Pons (tissue), 1 donor: ENCODE results near the gene PAPSS2.
"Not testable (repeated sequence)": the region's sequence is repeated elsewhere in the genome, so short reads cannot be mapped to it uniquely, and the experiment has no call there.

Experiments
- DNase-seq: peaks from one replicate; pipeline ENCODE4 v3.0.0-alpha.2; 2016; ENCODE audit warnings: low spot score

PAPSS2 gene

GRCh38 chr10:87659571-87660483 lies at the start of gene PAPSS2:
TSS of gene PAPSS2 (plus strand) at chr10:87659878. CDS start at chr10:87659982, 104 bp downstream.
- no peak for DNase-seq

DNA sequence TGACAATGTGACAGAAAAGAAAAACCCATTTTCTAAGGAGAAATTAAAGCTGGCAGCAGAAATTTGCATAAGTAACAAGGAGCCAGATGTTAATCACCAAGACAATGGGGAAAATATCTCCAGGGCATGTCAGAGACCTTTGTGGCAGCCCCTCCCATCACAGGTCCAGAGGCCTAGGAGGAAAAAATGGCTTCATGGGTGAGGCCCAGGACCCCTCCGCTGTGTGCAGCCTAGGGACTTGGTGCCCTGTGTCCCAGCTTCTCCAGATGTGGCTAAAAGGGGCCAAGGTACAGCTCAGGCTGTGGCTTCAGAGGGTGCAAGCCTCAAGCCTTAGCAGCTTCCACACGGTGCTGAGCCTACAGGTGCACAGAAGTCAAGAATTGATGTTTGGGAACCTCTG lies 48.3 kb upstream of the PAPSS2 start:
- DNase-seq: not testable (repeated sequence)

GRCh38 chr10:87612115-87612514 lies 47.6 kb upstream of the PAPSS2 start:
- DNase-seq: no peak

GRCh38 chr10:87613751-87614150 lies 45.9 kb upstream of the PAPSS2 start:
- no peak for DNase-seq

DNA sequence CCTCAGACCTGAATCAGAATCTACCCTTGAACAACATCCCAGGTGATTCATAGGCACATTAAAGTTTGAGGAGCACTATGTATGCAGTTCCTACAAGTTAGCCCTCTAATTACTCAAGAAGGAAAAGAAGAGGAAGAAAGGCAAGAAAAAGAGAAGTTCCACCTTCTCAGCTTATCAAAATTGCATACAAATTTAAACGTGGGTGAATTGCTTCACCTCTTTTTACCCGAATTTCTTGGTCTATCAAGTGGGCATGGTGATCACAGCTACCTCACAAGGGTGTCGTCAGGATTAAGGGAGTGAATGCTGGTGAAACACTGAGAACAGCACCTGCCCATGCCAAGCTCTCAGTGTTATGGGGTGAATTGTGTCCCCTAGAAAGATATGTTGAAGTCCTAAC lies 43.8 kb upstream of the PAPSS2 start:
- no peak for DNase-seq

DNA sequence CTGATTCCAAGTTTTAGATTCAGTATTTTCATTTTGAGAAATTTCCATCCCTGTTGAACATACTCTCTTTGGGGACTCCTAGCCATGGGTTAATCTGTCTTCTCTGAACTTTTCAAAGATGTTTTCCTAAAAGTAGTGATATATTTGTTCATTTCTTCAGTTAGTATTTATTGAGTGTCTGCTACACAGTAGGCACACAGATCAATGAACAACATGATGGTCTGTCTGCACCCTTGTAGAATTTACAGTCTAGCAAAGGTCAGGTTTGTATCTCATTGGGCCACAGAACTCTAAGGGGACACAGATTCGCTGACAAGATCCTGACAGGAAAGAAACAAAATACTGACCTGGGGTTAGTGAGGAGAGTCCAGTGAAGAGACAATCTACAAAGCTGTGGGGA lies 42.2 kb upstream of the PAPSS2 start:
- DNase-seq: no peak

- no peak for DNase-seq
Measured at GRCh38 chr10:87618566-87619423, 40.9 kb upstream of the PAPSS2 start.

- DNase-seq: no peak
Measured at GRCh38 chr10:87619705-87620104, 40.0 kb upstream of the PAPSS2 start.

GRCh38 chr10:87621440-87621839 lies 38.2 kb upstream of the PAPSS2 start:
- DNase-seq: not testable (repeated sequence)

DNA sequence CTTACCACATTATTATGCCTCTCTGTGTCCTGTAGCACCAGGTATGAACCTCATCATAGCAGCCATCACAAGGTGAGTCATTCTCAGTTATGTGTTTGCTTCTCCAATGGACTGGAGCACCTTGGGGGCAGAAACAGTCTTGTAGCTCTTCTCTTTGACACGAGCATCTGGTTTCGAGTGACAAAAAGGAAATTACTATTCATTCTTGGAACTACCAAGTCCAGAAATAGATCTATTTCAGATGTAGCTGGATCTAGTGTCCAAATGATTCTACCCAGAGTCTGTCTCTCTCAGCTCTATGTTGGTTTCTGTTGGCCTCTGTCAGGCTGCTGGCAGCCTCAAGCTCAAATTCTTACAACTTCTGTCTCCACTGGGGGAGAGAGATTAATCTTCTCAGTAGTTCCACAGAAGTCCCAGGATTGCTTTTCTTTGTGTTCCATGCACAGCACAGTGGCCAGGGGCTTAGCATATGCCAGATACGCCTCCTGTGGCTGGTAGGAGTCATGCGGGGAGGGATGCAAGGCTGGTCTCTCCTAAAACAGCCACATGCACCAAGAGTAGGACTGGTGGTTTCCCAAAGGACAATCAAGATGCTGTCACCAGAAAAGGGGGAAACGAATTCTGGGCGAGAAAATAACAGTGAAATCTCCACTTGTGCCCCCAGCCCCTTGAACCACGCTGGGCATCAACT lies 37.2 kb upstream of the PAPSS2 start:
- DNase-seq: no peak

GRCh38 chr10:87623191-87623590 lies 36.5 kb upstream of the PAPSS2 start:
- no peak for DNase-seq

GRCh38 chr10:87625661-87626060 lies 34.0 kb upstream of the PAPSS2 start:
- DNase-seq: no peak

- no peak for DNase-seq
Measured at GRCh38 chr10:87626422-87626892, 33.2 kb upstream of the PAPSS2 start.

DNA sequence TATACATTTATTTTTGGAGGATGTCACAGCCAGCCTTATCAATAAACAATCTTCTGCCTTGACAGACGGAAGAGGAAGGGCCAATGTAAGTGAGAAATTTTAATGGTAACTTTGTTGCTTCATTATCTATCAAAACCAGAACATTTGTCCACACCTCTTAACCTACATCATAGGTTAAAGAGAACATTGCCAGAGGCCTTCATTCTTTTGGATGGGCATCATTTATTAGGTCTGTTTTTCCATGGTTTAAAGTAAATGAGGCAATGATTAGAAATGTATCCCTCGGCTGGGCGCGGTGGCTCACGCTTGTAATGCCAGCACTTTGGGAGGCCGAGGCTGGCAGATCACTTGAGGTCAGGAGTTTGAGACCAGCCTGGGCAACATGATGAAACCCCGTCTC lies 29.5 kb upstream of the PAPSS2 start:
- DNase-seq: no peak

GRCh38 chr10:87632454-87632853 lies 27.2 kb upstream of the PAPSS2 start:
- DNase-seq: no peak

DNA sequence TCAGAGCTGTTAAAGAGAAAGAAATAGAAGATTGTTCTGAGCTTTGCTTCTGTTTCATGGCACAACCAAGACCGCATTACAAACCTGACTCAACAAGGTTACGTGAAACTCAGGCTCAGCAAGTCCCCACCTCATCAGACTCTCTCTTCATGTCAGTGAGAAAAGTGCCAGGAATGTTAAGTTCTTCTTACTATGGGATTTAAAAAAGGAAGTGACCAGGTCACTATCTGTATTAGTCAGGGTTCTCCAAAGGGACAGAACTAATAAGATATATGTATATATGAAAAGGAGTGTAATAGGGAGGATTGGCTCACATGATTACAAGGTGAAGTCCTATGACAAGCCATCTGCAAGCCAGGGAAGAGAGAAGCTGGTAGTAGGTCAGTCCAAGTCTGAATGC lies 25.4 kb upstream of the PAPSS2 start:
- DNase-seq: no peak

DNA sequence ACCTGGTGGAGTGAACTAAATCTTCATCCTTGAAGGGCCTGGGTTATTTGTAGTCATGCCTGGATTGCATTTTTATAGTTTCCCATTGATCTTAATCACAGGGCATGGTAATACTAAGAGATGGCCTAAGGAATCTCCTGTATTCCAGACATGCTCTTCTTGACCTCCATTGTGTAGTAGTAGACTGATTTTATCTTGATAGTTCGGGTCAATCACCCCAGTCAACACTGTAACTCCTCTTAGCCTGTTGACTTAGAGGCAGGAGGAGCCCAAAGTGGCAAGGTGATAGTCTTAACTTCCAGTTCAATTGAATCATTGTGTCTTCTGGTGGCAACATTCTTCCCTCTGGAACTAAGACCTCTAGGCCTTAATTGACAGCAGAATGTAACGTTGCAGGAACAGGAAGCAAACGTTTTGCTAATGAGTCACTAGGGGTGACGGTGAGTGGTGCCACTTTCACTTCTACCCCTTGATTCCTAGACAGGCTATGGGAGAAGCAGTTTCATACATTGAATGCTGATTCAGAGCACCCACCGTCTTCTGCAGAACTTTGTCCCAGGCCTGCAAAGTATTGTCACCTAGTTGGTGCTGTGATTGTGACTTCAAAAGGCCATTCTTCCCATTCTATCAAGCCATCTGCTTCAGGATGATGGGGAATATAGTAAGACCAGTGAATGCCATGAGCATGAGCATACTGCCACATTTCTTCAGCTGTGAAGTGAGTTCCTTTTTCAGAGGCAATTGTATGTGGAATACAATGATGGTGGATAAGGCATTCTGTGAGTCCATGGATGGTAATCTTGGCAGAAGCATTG lies 24.0 kb upstream of the PAPSS2 start:
- no peak for DNase-seq

DNA sequence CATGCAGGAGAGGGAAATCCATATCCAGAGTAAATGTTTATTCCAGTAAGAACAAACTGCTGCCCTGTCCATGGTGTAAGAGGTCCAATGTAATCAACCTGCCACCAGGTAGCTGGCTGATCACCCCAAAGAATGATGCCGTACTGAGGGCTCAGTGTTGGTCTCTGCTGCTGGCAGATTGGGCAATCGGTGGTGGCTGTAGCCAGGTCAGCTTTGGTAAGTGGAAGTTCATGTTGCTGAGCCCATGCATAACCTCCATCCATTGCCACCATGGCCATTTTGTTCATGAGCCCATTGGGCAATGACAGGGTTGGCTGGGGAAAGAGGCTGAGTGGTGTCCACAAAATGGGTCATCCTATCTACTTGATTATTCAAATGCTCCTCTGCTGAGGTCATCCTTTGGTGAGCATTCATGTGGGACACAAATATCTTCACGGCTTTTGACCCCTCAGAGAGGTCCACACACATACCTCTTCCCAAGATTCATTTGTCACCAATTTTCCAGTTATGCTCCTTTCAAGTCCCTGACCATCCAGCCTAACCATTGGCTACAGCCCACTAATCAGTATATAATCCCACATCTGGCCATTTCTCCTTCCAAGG lies 23.3 kb upstream of the PAPSS2 start:
- DNase-seq: no peak

DNA sequence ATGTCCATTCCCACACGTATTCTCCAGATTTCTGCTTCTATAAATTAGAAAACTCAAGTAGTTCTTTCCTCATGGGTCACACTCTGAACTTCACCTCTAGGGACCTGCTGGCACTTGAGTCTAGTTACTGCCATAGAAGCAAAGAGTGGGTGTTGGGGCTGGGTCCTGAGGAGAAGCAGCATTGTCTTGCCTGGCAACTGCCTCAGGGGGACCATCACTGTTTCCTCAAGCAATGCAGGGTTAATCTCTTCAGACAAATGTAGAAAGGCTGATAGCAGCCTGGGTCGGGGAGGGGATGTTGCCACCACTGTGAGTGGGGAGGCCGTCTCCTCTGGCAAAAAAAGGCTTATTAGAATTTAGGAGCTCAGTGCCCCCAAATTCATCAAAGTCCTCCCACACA lies 20.2 kb upstream of the PAPSS2 start:
- DNase-seq: no peak

- no peak for DNase-seq
Measured at GRCh38 chr10:87640043-87640442, 19.6 kb upstream of the PAPSS2 start.

GRCh38 chr10:87642486-87642885 lies 17.2 kb upstream of the PAPSS2 start:
- no peak for DNase-seq
